ENCODE data around the gene ENPP1.

Gene ENPP1

DNA sequence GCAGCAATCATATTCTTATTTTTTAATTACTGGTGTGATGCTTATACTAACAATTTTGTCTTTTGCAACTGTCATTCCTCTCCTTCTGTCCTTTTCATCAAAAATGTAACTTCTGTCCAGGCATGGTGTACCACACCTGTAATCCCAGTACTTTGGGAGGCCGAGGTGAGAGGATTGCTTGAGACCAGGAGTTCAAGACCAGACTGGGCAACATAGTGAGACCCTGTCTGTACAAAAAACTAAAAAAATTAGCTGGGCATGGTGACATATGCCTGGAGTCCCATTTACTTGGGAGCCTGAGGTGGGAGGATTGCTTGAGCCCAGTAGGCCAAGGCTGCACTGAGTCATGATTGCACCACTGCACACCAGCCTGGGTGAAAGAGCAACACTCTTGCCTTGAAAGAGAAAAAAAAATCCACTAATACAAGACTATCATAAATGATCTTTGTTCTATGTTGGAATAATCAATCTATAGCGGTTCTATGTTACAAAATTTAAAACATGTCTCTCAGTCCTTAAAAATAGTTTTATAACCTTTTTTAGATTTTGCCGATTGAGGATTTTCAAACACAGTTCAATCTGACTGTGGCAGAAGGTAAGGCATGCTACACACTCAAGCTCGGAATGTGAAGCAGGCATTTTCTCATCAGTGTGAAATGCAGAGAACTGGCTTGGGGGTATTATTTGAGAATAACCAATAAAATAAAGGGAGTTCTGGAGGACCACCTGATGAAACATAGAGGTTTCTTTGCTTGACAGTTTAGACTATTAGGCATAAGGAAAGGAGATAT is 70.4 kb downstream of the ENPP1 start:
- no peak for ATAC-seq
- no peak for TF ChIP-seq ZFP3 (CRISPR knock-in tag; IDR thresholded peaks at IDR 0.05)
- TF ChIP-seq ISL1 (CRISPR knock-in tag; IDR thresholded peaks at IDR 0.05) = no peak
- no peak for TF ChIP-seq ZNF565 (CRISPR knock-in tag; conservative IDR thresholded peaks at IDR 0.05; ENCODE audit: low read depth)
- no peak for TF ChIP-seq SNAI2 (CRISPR knock-in tag; IDR thresholded peaks at IDR 0.05)

DNA sequence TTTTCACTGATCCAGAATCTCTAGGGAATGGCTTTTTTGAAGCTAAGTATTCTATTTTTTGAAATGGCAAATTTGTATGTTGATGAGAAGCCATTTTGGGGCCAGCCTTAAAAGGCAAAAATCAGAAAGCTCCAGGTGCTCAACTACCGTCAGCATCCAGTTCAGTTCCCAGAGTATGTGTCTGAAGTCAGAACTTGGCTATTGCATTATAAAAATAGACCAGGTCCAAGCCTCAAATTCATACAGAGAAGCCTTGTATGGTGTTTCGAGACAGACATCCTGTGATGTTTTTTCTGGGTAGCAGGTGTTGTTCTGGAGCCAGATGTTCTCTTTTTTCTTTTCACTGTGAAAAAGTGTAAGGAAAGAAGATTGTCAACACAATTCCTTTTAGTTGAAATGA is 75.2 kb downstream of the ENPP1 start:
- ATAC-seq = no peak
- TF ChIP-seq ZNF70 (CRISPR knock-in tag; IDR thresholded peaks at IDR 0.05) (no peak), PATZ1 (CRISPR knock-in tag; IDR thresholded peaks at IDR 0.05; ENCODE audit: borderline replicate concordance) (no peak), ZFP3 (CRISPR knock-in tag; IDR thresholded peaks at IDR 0.05) (no peak), ARNTL (CRISPR knock-in tag; IDR thresholded peaks at IDR 0.05; ENCODE audit: borderline replicate concordance, low read depth) (no peak), ZFP30 (CRISPR knock-in tag; IDR thresholded peaks at IDR 0.05) (no peak), GLIS3 (CRISPR knock-in tag; IDR thresholded peaks at IDR 0.05) (no peak), TSHZ2 (CRISPR knock-in tag; IDR thresholded peaks at IDR 0.05) (no peak), TOX (CRISPR knock-in tag; IDR thresholded peaks at IDR 0.05; ENCODE audit: borderline replicate concordance) (no peak), ZC3H10 (CRISPR knock-in tag; IDR thresholded peaks at IDR 0.05) (no peak), CSDC2 (CRISPR knock-in tag; IDR thresholded peaks at IDR 0.05) (no peak), BACH2 (CRISPR knock-in tag; IDR thresholded peaks at IDR 0.05; ENCODE audit: borderline replicate concordance) (no peak), ISL1 (CRISPR knock-in tag; IDR thresholded peaks at IDR 0.05) (no peak), ZNF8 (CRISPR knock-in tag; IDR thresholded peaks at IDR 0.05) (no peak), SNAI2 (CRISPR knock-in tag; IDR thresholded peaks at IDR 0.05) (no peak), PPARA (CRISPR knock-in tag; IDR thresholded peaks at IDR 0.05; ENCODE audit: borderline replicate concordance) (no peak), OSR1 (CRISPR knock-in tag; IDR thresholded peaks at IDR 0.05) (no peak)
- TF ChIP-seq, protein P1, sequence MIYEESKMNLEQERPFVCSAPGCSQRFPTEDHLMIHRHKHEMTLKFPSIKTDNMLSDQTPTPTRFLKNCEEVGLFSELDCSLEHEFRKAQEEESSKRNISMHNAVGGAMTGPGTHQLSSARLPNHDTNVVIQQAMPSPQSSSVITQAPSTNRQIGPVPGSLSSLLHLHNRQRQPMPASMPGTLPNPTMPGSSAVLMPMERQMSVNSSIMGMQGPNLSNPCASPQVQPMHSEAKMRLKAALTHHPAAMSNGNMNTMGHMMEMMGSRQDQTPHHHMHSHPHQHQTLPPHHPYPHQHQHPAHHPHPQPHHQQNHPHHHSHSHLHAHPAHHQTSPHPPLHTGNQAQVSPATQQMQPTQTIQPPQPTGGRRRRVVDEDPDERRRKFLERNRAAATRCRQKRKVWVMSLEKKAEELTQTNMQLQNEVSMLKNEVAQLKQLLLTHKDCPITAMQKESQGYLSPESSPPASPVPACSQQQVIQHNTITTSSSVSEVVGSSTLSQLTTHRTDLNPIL (CRISPR knock-in tag; IDR thresholded peaks at IDR 0.05; ENCODE audit: low read depth) = no peak
- TF ChIP-seq, protein P2, sequence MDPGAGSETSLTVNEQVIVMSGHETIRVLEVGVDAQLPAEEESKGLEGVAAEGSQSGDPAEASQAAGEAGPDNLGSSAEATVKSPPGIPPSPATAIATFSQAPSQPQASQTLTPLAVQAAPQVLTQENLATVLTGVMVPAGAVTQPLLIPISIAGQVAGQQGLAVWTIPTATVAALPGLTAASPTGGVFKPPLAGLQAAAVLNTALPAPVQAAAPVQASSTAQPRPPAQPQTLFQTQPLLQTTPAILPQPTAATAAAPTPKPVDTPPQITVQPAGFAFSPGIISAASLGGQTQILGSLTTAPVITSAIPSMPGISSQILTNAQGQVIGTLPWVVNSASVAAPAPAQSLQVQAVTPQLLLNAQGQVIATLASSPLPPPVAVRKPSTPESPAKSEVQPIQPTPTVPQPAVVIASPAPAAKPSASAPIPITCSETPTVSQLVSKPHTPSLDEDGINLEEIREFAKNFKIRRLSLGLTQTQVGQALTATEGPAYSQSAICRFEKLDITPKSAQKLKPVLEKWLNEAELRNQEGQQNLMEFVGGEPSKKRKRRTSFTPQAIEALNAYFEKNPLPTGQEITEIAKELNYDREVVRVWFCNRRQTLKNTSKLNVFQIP (CRISPR knock-in tag; IDR thresholded peaks at IDR 0.05; ENCODE audit: borderline replicate concordance, low read depth) = no peak

DNA sequence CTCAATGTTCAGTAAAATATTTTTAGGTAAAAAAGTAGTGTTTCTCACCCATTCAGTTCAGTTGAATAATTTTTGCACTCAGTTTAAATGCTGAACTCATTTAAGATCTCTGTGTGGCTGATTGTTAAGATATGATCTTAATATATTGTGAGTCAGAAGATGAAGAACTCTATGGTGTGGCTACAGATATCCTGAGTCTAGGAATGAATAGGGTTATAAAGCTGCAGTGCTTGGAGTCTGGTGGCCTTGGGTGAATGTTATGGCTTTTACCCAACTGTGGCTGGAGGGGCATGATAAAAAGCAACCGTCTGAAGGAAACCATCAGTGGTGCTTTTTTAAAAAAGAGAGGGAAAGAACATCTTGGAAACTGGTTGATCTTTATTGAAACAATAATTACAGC is 77.4 kb downstream of the ENPP1 start:
- ATAC-seq = no peak
- TF ChIP-seq ZNF8 (CRISPR knock-in tag; IDR thresholded peaks at IDR 0.05) = no peak
- TF ChIP-seq GLIS3 (CRISPR knock-in tag; IDR thresholded peaks at IDR 0.05) = no peak
- TF ChIP-seq SNAI2 (CRISPR knock-in tag; IDR thresholded peaks at IDR 0.05) = no peak
- no peak for TF ChIP-seq ARNTL (CRISPR knock-in tag; IDR thresholded peaks at IDR 0.05; ENCODE audit: borderline replicate concordance, low read depth)
- TF ChIP-seq TSHZ2 (CRISPR knock-in tag; IDR thresholded peaks at IDR 0.05) = no peak
- no peak for TF ChIP-seq ZFP30 (CRISPR knock-in tag; IDR thresholded peaks at IDR 0.05)
- TF ChIP-seq PATZ1 (CRISPR knock-in tag; IDR thresholded peaks at IDR 0.05; ENCODE audit: borderline replicate concordance) = no peak
- TF ChIP-seq BACH2 (CRISPR knock-in tag; IDR thresholded peaks at IDR 0.05; ENCODE audit: borderline replicate concordance) = no peak
- no peak for TF ChIP-seq TCF4 (CRISPR knock-in tag; IDR thresholded peaks at IDR 0.05; ENCODE audit: borderline replicate concordance)
- TF ChIP-seq, protein P3, sequence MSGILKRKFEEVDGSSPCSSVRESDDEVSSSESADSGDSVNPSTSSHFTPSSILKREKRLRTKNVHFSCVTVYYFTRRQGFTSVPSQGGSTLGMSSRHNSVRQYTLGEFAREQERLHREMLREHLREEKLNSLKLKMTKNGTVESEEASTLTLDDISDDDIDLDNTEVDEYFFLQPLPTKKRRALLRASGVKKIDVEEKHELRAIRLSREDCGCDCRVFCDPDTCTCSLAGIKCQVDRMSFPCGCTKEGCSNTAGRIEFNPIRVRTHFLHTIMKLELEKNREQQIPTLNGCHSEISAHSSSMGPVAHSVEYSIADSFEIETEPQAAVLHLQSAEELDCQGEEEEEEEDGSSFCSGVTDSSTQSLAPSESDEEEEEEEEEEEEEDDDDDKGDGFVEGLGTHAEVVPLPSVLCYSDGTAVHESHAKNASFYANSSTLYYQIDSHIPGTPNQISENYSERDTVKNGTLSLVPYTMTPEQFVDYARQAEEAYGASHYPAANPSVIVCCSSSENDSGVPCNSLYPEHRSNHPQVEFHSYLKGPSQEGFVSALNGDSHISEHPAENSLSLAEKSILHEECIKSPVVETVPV (CRISPR knock-in tag; IDR thresholded peaks at IDR 0.05) = no peak

Data from SK-N-SH treated with all-trans-retinoic acid at 6 μM for 48 hours (cell line).